HG03025 (cell line): Measurements from ENCODE around the gene ALOX15B.
"Not testable (repeated sequence)": the region's sequence is repeated elsewhere in the genome, so short reads cannot be mapped to it uniquely, and the experiment has no call there.

Experiments
- ATAC-seq: cut with Tn5 transposase; IDR thresholded peaks from one replicate; pipeline ENCODE4 v1.9.1; 2021; ENCODE audit warnings: mild to moderate bottlenecking, moderate library complexity; ENCODE audit not compliant: unreplicated experiment, low FRiP score

Gene ALOX15B

DNA sequence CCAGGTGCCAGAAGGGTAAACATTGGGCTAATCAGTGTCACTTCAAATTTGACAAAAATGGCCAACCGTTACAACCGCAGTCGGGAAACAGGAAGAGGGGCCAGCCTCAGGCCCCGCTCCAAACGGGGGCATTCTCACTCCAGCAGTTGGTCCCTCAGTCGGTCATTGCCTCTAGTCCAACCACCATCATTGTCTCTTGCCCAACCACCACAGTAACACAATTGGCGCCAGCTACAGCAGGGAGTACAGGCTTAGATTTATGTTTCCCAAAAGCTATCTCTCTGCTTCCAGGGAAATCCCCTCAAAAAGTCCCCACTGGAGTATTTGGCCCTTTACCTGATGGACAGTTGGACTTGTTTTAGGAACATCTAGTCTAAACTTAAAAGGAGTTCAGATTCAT, 20.3 kb downstream of the ALOX15B start:
- ATAC-seq: no peak

GRCh38 chr17:8060274-8060673, 21.4 kb downstream of the ALOX15B start:
- ATAC-seq: no peak

- ATAC-seq: not testable (repeated sequence)
Measured at GRCh38 chr17:8061851-8062250, 23.0 kb downstream of the ALOX15B start.

- ATAC-seq: no peak
Measured at GRCh38 chr17:8062435-8062806, 23.6 kb downstream of the ALOX15B start.

DNA sequence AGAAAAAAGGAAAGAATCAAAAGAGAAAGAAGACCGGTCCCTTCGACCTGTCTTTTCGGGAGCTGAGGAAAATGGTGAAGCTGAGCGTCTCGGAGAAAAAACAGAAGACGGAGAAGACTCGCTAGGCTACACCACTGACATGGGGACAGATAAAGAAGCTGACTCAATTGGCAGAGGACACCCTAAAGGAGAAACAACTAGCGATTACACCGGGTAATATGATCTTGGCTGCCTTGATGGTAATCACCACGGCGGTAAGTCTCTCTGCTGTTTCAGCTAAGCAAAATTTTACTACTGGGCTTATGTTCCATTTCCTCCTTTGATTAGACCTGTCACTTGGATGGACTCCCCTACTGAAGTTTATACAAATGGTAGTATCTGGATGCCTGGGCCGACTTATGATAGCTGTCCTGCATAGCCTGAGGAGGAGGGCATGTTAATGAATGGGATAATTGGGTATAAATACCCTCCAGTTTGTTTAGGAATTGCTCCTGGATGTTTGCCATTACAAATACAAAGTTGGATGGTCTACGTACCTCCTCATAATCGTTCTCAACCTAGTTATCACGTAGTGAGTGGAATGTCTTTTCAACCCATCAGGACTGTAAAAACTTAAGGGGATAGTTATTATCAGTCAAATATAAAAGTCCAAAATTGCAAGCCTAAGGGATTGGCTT, 24.1 kb downstream of the ALOX15B start:
- no peak for ATAC-seq

DNA sequence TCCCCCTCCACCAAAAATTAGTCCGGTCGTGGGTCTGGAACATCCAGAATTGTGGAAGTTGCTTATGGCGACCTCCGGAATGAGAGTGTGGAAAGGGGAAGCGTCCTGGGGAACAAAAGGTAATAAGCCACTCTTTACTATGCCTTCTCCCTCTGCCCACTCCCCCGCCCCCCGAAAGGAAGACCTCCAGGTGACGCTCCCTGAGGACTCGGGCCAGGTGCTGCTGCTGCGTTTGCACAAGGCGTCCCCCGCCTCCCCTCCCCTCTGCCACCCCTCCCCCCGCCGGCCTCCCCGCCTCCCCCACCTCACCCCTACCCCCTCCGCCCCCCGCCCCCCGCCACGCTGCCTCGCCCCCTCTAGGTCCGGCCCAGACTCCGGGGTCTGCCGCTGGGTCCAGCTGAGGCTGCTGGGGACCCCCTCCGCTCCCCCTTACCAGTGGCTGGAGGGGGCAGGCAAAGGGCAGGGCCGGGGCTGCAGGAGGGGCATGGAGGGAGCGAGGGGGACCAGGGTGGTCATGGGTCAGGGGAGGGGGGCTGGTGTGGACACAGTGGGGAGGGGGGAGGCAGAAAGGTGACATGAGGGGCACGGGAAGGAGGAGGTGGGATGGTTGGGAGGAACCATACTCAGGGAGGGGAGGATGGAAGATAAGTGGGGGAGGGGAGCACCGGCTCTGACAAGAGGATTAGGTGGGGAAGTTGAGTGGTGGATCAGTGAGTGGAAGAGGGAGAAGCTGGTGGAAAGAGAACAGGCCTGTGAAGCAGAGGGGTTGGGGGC, 25.1 kb downstream of the ALOX15B start:
- no peak for ATAC-seq

DNA sequence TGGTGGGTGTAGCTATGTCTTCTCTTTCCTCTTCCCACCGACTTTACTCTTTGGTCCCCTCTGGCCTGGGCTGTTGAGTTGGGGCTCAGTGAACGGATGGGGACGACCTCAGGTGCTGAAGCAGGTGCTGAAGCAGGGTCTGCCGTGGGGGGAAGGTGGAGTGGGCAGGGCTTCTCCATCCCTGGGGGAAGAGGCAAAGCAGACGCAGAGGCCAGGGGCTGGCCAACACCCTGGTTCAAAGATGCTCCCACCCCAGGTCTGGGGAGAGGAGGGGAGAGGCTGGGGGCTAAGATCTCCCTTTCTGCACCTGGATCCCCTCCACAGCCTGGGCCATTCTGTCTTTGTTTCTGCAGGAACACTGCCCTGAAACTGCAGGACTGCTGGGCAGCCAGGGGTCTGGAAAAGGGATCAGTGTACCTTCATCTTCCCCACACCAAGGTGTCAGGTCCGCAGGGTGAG, 25.7 kb downstream of the ALOX15B start:
- no peak for ATAC-seq

DNA sequence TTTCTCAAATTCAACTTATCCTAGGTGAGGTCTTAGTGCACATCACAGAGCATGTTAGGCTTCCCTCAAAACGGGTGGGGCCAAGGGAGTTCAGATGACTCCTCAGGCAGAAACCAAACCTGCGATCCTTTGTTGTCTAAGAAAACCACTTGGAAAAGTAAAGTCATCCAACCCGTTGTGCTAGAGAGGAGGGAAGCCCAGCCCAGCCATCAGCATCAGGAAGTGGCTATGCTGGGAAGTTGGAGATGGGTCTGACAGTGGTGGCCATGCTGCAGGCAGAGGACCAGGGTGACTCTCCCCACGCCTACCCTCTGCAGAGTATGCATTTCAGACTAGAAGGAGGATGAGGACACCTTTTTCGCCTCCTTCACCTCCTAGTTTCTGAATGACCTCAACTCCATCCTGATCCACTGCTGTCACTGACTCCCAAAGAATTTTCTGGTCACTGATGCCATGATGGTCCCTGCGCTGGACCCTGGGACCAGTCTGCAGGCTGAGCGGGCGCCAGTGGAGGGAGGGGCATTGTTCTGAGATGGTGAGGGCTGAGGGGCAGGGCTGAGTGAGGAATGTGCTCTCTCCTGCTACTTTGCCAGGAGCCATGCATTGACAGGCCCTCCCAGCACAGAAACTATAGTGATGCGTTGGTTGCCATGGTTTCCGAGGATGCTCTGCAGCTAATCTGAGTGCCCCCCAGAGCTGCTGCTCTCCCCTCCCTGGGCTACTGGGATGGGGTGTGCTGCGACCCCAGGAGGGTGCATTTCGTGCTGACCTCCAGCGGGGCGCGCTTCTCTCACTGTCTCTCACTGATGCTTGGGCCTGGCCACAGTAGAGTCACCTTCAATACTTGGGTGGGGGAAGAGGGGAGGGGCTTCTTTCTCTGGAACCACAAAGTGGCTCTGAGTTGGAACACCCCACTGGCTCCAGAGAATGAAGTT, 28.2 kb downstream of the ALOX15B start:
- ATAC-seq: no peak

GRCh38 chr17:8067806-8068205, 28.9 kb downstream of the ALOX15B start:
- ATAC-seq: no peak

GRCh38 chr17:8068736-8069586, 30.1 kb downstream of the ALOX15B start:
- ATAC-seq: no peak

DNA sequence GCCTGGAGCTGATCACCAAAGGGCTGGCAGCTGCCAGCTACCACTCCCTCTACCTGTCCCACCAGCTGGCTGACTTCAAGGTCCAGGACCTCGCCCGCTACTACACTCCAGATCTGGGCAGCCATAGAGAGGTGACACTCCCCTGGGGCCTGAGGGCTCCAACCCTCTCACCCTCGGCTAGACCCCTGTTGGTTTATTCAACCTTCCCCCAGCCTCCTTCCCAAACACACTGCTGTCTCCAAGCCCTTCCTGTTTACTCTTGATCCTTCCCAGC, 30.7 kb downstream of the ALOX15B start:
- no peak for ATAC-seq

DNA sequence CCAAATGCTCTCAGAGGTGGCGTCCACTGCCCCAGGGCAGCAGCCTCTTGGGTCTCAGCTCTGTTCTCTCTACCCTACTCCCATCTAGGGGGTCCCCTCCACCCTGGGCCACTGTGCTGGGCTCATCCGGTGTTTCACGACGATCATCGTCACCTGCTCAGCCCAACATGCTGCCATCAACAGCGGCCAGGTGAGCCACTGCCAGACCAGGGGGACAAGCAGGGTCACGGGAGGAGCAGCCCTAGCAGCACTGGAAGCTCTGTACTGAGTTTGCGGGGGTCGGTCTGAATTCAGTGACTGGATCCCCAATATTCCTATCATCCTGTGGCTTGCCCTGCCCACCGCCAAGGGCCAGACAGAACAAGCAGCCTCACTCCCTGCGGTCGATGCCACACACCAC, 32.6 kb downstream of the ALOX15B start:
- ATAC-seq: no peak

GRCh38 chr17:8072341-8072728, 33.5 kb downstream of the ALOX15B start:
- ATAC-seq: no peak

- ATAC-seq: no peak
Measured at GRCh38 chr17:8072729-8073461, 34.0 kb downstream of the ALOX15B start.

- no peak for ATAC-seq
Measured at GRCh38 chr17:8073627-8074484, 35.0 kb downstream of the ALOX15B start.

- ATAC-seq: no peak
Measured at GRCh38 chr17:8074554-8074953, 35.7 kb downstream of the ALOX15B start.

DNA sequence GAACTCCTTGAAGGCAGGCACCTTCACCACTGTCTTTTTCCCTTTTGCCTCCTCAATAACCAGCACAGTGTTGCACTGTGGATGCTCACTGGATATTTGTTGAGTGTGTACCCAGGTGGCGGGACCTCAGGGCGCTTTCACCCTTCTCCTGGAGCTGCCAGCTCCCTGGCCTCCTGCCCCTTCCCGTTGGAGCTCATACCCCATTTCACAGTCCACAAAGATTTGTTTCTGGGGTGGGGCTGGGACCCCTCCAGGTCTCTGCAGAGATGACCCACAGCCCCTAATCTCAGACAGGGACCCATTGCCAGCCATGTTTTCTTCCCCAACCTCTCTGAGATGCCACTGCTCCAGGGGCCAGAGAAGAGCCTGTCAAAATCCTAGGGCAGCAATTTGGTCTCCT, 36.2 kb downstream of the ALOX15B start:
- no peak for ATAC-seq

GRCh38 chr17:8075574-8076342, 36.9 kb downstream of the ALOX15B start:
- no peak for ATAC-seq
